Right hindlimb (tissue), 1 donor: ENCODE results near the gene ZDHHC24.
"Not testable (repeated sequence)": the region's sequence is repeated elsewhere in the genome, so short reads cannot be mapped to it uniquely, and the experiment has no call there.

Experiments
- DNase-seq: peaks from one replicate; pipeline ENCODE4 v3.0.0-alpha.2; 2018

The ZDHHC24 gene

GRCh38 chr11:66543263-66544107 is 2.4 kb downstream of the ZDHHC24 start:
- peak; percentile 81 for DNase-seq

- DNase-seq = no peak
These were observed 3.5 kb downstream of the ZDHHC24 start for GRCh38 chr11:66542362-66542761.

GRCh38 chr11:66541892-66542291 is 4.0 kb downstream of the ZDHHC24 start:
- DNase-seq = no peak

GRCh38 chr11:66540598-66540997 is 5.2 kb downstream of the ZDHHC24 start:
- not testable (repeated sequence) for DNase-seq

GRCh38 chr11:66539870-66540213 is 6.0 kb downstream of the ZDHHC24 start:
- no peak for DNase-seq

GRCh38 chr11:66539170-66539869 is 6.5 kb downstream of the ZDHHC24 start:
- no peak for DNase-seq

- no peak for DNase-seq
These were observed 13.1 kb downstream of the ZDHHC24 start for GRCh38 chr11:66532784-66533183.

- no peak for DNase-seq
These were observed 14.0 kb downstream of the ZDHHC24 start for GRCh38 chr11:66531841-66532240.

- DNase-seq = no peak
These were observed 14.7 kb downstream of the ZDHHC24 start for GRCh38 chr11:66530927-66531709.

GRCh38 chr11:66529655-66530054 is 16.2 kb downstream of the ZDHHC24 start:
- no peak for DNase-seq

- DNase-seq = no peak
These were observed 16.8 kb downstream of the ZDHHC24 start for GRCh38 chr11:66529069-66529468.

- DNase-seq = no peak
These were observed 21.4 kb downstream of the ZDHHC24 start for GRCh38 chr11:66524304-66525040.

GRCh38 chr11:66523611-66524010 is 22.2 kb downstream of the ZDHHC24 start:
- no peak for DNase-seq

- DNase-seq = no peak
These were observed 34.9 kb downstream of the ZDHHC24 start for GRCh38 chr11:66510990-66511339.

- DNase-seq = peak; percentile 91
These were observed 35.4 kb downstream of the ZDHHC24 start, which contains the start of gene BBS1 for GRCh38 chr11:66510271-66510989. TSS of gene BBS1 (plus strand) at chr11:66510635. CDS start at chr11:66510660, 25 bp downstream.

GRCh38 chr11:66509131-66509561 is 36.7 kb downstream of the ZDHHC24 start:
- peak; percentile 49 for DNase-seq

- DNase-seq = no peak
These were observed 40.5 kb downstream of the ZDHHC24 start for GRCh38 chr11:66505276-66505816.

GRCh38 chr11:66498506-66498905 is 47.3 kb downstream of the ZDHHC24 start:
- DNase-seq = no peak

- DNase-seq = no peak
These were observed 48.6 kb downstream of the ZDHHC24 start for GRCh38 chr11:66497206-66497605.

- no peak for DNase-seq
These were observed 50.4 kb downstream of the ZDHHC24 start for GRCh38 chr11:66495401-66495854.

GRCh38 chr11:66494935-66495334 is 50.9 kb downstream of the ZDHHC24 start:
- no peak for DNase-seq

- DNase-seq = no peak
These were observed 51.4 kb downstream of the ZDHHC24 start for GRCh38 chr11:66494458-66494857.
